SU-DHL-6 (cell line): Measurements from ENCODE around the gene CDH16.

Experiments used
- H2AFZ ChIP-seq: fragments of 200-600 bp; sonication (generic); 2 replicates; pipeline ENCODE4 v1.6.1; 2014; ENCODE audit warnings: low read depth, mild to moderate bottlenecking, moderate library complexity, mixed read lengths, antibody characterized with exemption, low read length; ENCODE audit not compliant: severe bottlenecking
- H3F3A ChIP-seq: fragments of 200-600 bp; shearing (Covaris generic); 2 replicates; pipeline ENCODE4 v1.6.0; 2016; ENCODE audit warnings: antibody characterized with exemption, mild to moderate bottlenecking; ENCODE audit not compliant: insufficient read depth
- H3K27ac ChIP-seq: fragments of 200-600 bp; sonication (generic); 2 replicates; pipeline ENCODE4 v1.5.1; 2016; ENCODE audit warnings: low read depth, mild to moderate bottlenecking, low read length, moderate library complexity, mixed read lengths
- H3K27me3 ChIP-seq: fragments of 200-600 bp; sonication (generic), shearing (Covaris generic); 2 replicates; pipeline ENCODE4 v1.6.0; 2014; ENCODE audit warnings: mild to moderate bottlenecking, low read length
- H3K36me3 ChIP-seq: fragments of 200-600 bp; sonication (generic); 2 replicates; pipeline ENCODE4 v1.6.1; 2014; ENCODE audit warnings: mild to moderate bottlenecking, low read length, mixed read lengths
- H3K4me2 ChIP-seq: fragments of 300-600, 200-600 bp; shearing (Covaris generic), sonication (generic); 2 replicates; pipeline ENCODE4 v1.6.0; 2014; ENCODE audit warnings: low read length, low read depth, mild to moderate bottlenecking; ENCODE audit not compliant: poor library complexity, severe bottlenecking
- H3K4me3 ChIP-seq: fragments of 200-600 bp; sonication (generic); 2 replicates; pipeline ENCODE4 v1.5.1; 2014; ENCODE audit warnings: antibody characterized with exemption, low read length, mild to moderate bottlenecking, mixed read lengths; ENCODE audit not compliant: insufficient read depth, poor library complexity, severe bottlenecking
- H3K79me2 ChIP-seq: fragments of 200-600 bp; sonication (generic); 2 replicates; pipeline ENCODE4 v1.6.1; 2014; ENCODE audit warnings: mild to moderate bottlenecking, low read length, moderate library complexity; ENCODE audit not compliant: insufficient read depth
- H3K9ac ChIP-seq: fragments of 200-600 bp; sonication (generic); 2 replicates; pipeline ENCODE4 v1.7.0; 2014; ENCODE audit warnings: mild to moderate bottlenecking, low read length
- H3K9me2 ChIP-seq: fragments of 200-600 bp; sonication (generic); replicated peaks from 2 replicates; pipeline ENCODE4 v1.6.1; 2014; ENCODE audit warnings: low read length; ENCODE audit not compliant: insufficient read depth
- H3K9me3 ChIP-seq: fragments of 200-600 bp; sonication (generic); 2 replicates; pipeline ENCODE4 v1.6.1; 2014; ENCODE audit warnings: low read length, mixed read lengths; ENCODE audit not compliant: insufficient read depth
- H4K20me1 ChIP-seq: fragments of 200-600 bp; sonication (generic); 2 replicates; pipeline ENCODE4 v1.6.1; 2014; ENCODE audit warnings: low read depth, mild to moderate bottlenecking, antibody characterized with exemption, low read length, moderate library complexity, mixed read lengths
- EZH2phosphoT487 ChIP-seq: fragments of 200-600 bp; sonication (generic), shearing (Covaris generic); conservative IDR thresholded peaks from 2 replicates; pipeline ENCODE4 v1.6.1; 2018; ENCODE audit warnings: mild to moderate bottlenecking, antibody characterized with exemption, low read length, moderate library complexity, mixed read lengths
- TF ChIP-seq, protein P1 (sequence below): fragments of 200-600 bp; sonication (generic); IDR thresholded peaks from one replicate; pipeline ENCODE4 v1.5.1; 2017; ENCODE audit warnings: antibody characterized with exemption, mild to moderate bottlenecking, low read length, moderate library complexity; ENCODE audit not compliant: insufficient read depth, poor library complexity, severe bottlenecking

Gene CDH16

DNA sequence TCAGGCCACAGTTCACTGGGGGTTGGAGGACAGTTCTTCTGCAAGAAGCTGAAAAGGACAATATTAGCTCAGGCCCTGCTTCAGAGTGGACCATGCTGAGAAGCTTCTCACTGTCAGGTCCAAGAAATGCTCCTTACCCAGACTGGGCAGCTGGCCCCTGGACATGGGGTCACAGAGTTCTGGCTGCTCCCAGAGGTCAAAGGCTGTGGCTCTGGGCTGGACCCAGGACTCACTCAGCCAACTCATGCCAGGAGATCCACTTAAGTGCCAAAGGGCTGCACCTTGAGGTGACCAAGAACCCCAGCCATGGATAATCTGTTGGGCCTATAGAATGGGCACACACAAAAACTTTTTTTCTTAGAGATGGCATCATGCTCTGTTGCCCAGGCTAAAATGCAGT lies 20.7 kb upstream of the CDH16 start:
- no peaks in the 10 kb centered on the region for H3F3A ChIP-seq
- H3K27me3 ChIP-seq = no peaks in the 10 kb centered on the region
- H3K4me2 ChIP-seq = no peak overlapping the region
- no peaks in the 10 kb centered on the region for H3K9me2 ChIP-seq
- H3K27ac ChIP-seq = no peak overlapping the region
- TF ChIP-seq EZH2phosphoT487 = no peak
- TF ChIP-seq, protein P1, sequence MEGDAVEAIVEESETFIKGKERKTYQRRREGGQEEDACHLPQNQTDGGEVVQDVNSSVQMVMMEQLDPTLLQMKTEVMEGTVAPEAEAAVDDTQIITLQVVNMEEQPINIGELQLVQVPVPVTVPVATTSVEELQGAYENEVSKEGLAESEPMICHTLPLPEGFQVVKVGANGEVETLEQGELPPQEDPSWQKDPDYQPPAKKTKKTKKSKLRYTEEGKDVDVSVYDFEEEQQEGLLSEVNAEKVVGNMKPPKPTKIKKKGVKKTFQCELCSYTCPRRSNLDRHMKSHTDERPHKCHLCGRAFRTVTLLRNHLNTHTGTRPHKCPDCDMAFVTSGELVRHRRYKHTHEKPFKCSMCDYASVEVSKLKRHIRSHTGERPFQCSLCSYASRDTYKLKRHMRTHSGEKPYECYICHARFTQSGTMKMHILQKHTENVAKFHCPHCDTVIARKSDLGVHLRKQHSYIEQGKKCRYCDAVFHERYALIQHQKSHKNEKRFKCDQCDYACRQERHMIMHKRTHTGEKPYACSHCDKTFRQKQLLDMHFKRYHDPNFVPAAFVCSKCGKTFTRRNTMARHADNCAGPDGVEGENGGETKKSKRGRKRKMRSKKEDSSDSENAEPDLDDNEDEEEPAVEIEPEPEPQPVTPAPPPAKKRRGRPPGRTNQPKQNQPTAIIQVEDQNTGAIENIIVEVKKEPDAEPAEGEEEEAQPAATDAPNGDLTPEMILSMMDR = no peak
- no peaks in the 10 kb centered on the region for H4K20me1 ChIP-seq
- no peak overlapping the region for H3K9ac ChIP-seq
- no peak overlapping the region for H3K4me3 ChIP-seq
- H3K36me3 ChIP-seq = no peaks in the 10 kb centered on the region
- H3K9me3 ChIP-seq = no peaks in the 10 kb centered on the region
- peaks cover 3% of the 10 kb centered on the region; the same call in 1 of the 2 replicates for H3K79me2 ChIP-seq
- no peak overlapping the region for H2AFZ ChIP-seq

DNA sequence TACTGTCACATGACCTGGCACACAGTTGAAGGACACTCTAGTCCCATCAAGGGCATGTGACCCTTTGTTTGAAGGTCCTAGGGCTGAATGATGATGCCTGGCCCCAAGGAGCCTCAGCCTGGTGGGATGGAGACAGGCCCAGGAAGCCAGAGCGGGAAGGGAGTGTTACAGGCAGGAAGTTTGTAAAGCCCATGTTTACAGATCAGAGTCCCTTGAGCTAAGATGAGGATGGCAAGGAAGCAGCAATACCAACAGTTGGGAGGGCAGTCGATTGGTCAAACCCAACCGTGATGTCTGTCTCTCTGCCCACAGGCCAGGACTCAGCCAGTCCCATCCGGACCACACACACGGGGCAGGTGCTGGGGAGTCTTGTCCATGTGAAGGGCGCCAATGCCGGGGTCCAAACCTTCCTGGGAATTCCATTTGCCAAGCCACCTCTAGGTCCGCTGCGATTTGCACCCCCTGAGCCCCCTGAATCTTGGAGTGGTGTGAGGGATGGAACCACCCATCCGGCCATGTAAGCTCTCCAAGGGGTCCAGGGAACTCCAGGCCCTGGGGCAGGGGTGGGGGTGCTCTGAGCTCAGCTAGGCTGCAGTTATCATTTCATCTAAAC lies 19.1 kb upstream of the CDH16 start:
- Histone ChIP-seq H4K20me1 (no peaks in the 10 kb centered on the region), H3K27me3 (no peaks in the 10 kb centered on the region), H3K4me3 (no peak overlapping the region), H3K79me2 (peaks cover 12% of the 10 kb centered on the region), H3K9ac (no peak overlapping the region), H2AFZ (no peak overlapping the region), H3K4me2 (no peak overlapping the region), H3K9me2 (no peaks in the 10 kb centered on the region), H3K9me3 (no peaks in the 10 kb centered on the region), H3K27ac (no peak overlapping the region), H3K36me3 (no peaks in the 10 kb centered on the region), H3F3A (no peaks in the 10 kb centered on the region)
- TF ChIP-seq, protein P1 = no peak
- TF ChIP-seq EZH2phosphoT487 = no peak

DNA sequence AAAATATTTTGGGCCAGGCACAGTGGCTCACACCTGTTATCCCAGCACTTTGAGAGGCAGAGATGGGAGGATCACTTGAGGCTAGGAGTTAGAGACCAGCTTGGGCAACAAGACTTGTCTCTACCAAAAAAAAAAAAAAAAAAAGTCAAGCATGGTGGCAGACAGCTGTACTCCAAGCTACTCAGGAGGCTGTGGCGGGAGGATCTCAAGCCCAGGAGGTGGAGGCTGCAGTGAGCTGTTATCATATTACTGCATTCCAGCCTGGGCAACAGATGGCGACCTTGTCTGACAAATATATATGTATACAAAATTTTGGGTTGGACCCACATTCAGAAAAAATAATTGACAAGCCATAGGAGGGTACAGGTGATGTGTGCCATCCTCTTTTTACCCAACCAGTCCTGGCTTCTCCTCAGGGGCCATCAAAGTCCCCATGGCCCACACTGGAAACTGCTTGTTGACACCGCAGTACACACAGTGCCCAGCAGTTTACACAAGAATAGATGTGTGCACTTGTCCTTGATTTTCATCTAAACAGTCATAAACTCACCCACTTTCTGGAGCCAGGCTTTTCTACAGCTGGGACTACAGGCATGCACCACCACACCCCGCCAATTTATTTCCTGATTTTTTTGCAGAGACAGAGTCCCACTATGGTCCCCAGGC lies 18.3 kb upstream of the CDH16 start:
- TF ChIP-seq, protein P1 = no peak
- TF ChIP-seq EZH2phosphoT487 = no peak
- H3K4me2 ChIP-seq = no peak overlapping the region
- H3K27me3 ChIP-seq = no peaks in the 10 kb centered on the region
- H3F3A ChIP-seq = no peaks in the 10 kb centered on the region
- H4K20me1 ChIP-seq = no peaks in the 10 kb centered on the region
- no peak overlapping the region for H3K27ac ChIP-seq
- H3K9ac ChIP-seq = no peak overlapping the region
- no peaks in the 10 kb centered on the region for H3K36me3 ChIP-seq
- no peak overlapping the region for H2AFZ ChIP-seq
- no peaks in the 10 kb centered on the region for H3K9me2 ChIP-seq
- no peak overlapping the region for H3K4me3 ChIP-seq
- peaks cover 12% of the 10 kb centered on the region for H3K79me2 ChIP-seq
- no peaks in the 10 kb centered on the region for H3K9me3 ChIP-seq
